Stimulated activated CD8-positive, alpha-beta memory T cell treated with anti-CD3 and anti-CD28 coated beads, Interleukin-4, amount 100 ng/mL, for 4 hours (primary cell): ENCODE data around the gene NBPF12.
"Not testable (repeated sequence)": the region's sequence is repeated elsewhere in the genome, so short reads cannot be mapped to it uniquely, and the experiment has no call there.

Experiments used
- DNase-seq, 2 donors: peaks; one replicate each; pipeline ENCODE4 v3.0.0-alpha.2; 2020; ENCODE audit warnings: low read depth in 2 of 2, low spot score in 1 of 2

Gene NBPF12, protein sequence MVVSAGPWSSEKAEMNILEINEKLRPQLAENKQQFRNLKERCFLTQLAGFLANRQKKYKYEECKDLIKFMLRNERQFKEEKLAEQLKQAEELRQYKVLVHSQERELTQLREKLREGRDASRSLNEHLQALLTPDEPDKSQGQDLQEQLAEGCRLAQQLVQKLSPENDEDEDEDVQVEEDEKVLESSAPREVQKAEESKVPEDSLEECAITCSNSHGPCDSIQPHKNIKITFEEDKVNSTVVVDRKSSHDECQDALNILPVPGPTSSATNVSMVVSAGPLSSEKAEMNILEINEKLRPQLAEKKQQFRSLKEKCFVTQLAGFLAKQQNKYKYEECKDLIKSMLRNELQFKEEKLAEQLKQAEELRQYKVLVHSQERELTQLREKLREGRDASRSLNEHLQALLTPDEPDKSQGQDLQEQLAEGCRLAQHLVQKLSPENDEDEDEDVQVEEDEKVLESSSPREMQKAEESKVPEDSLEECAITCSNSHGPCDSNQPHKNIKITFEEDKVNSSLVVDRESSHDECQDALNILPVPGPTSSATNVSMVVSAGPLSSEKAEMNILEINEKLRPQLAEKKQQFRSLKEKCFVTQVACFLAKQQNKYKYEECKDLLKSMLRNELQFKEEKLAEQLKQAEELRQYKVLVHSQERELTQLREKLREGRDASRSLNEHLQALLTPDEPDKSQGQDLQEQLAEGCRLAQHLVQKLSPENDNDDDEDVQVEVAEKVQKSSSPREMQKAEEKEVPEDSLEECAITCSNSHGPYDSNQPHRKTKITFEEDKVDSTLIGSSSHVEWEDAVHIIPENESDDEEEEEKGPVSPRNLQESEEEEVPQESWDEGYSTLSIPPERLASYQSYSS (N-terminal part only)

DNA sequence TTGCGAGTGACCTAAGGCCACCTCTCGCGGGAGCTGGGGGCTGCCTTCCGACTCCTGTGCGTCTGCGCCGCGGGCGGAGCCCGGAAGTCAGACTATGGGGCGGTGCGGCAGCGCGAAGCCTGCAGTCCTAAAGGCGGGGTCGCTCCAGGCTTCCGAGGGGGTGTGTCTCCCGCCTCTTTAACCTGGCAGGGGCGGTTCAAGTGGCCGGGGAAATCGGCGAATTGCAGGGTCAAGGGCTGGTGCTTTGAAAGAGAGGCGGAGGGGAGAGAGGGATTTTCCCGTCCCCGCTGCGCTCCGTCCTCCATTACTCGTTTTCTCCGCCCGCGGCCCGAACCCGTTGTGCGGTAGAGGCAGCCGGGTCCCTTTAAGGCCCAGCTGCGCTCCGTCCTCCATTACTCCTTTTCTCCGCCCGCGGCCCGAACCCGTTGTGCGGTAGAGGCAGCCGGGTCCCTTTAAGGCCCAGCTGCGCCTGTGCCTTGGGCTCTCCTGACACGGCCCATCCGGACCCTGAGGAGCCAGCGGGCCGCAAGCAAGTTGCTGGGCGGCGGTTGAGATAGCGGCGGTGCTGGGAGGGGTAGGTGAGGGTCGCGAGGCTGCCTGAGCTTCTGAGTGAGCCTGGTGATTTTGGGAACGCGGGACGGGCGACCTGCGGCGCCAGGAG, at the start of gene NBPF12:
NBPF12 (plus strand) TSS at position 83 of the 661 bp plus-strand sequence. CDS start 21,820 bp downstream, outside the sequence.
- peak; percentile 53 to 64 for DNase-seq

DNA sequence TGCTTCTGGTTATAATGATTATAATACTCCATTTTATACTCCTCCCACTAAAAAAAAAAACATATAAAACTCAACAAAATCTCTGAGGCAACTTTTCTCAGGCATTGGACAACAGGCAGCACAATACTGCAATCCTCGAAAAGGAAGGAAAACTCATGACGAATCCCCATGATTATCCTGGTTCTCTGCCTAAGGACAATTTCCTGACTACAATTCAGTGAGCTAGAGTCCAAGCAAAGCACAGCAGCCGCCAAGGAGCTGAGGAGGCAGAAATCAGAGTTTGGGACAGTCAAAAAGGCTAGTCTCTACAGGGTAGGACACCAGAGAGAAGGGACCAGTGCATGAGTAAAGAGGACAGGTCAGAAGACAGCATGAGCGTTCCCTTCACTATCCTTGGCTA, 46.8 kb upstream of the NBPF12 start:
- DNase-seq: not testable (repeated sequence)

DNA sequence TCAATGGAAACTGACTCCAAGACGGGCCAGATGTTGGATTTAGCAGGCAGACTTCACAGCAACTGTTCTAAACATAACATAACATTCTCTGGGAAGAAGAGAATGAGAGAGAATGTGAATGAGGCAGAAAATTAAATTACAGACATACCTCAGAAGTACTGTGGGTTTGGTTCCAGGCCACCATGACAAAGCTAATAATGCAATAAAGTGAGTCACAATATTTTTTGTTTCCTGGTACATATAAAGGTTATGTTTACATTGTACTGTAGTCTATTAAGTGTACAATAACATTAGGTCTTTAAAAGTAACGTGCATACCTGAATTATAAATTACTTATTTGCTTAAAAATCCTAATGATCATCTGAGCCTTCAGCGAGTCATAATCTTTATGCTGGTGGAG, 45.8 kb upstream of the NBPF12 start:
- not testable (repeated sequence) for DNase-seq

DNA sequence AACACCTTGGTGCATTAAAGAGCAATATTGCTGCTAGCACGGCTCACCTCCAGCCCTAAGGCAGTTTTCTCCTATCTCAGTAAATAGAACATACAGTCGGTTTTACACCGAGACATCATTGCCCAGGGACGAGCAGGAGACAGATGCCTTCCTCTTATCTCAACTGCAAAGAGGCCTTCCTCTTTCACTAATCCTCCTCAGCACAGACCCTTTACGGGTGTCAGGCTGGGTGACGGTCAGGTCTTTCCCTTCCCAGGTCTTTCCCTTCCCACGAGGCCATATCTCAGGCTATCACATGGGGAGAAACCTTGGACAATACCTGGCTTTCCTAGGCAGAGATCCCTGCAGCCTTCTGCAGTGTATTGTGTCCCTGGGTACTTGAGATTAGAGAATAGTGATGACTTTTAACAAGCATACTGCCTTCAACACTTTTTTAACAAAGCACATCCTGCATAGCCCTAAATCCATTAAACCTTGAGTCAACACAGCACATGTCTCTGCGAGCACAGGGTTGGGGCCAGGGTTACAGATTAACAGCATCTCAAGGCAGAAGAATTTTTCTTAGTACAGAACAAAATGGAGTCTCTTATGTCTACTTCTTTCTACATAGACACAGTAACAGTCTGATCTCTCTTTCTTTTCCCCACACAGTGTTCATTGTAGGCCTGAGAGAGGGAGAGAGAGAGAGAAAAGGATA, 30.4 kb upstream of the NBPF12 start:
- not testable (repeated sequence) for DNase-seq

DNA sequence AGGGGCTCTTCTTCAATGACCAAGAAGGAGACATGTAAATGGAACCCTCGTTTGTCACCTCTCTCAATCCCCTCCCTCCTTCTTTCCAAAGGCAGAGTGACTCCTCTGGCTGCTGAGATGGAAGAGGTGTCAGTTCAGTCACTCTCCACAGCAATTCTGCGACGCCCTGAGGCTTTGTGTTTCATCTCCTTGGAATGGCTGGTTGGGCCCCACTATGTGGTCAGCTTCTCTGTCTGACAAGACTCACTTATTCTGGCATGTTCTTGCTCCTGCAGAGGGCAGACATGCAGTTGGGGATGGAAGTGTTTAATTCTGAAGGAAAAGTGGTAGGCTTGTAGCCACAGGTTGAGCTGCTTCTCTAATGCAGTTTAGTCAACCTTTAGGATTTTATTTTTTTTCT, 25.1 kb upstream of the NBPF12 start:
- not testable (repeated sequence) for DNase-seq

DNA sequence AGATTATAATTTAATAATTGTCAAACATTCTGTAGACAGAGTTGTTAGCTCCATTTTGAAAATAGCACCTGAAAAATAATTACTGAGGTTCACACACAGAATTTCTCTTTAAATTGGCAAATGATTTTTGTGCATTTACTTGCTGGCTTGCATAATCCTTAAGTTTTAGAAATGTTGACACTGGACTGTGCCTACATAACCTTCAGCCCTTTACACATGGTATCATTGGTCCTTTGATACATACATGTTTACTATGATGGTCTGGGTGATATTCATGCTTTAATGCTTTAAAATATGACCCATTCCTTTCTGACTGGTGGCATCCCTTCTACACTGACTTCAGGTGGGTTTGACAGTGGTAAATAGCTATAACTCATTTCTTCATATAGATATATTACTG, 17.3 kb upstream of the NBPF12 start:
- DNase-seq: not testable (repeated sequence)

DNA sequence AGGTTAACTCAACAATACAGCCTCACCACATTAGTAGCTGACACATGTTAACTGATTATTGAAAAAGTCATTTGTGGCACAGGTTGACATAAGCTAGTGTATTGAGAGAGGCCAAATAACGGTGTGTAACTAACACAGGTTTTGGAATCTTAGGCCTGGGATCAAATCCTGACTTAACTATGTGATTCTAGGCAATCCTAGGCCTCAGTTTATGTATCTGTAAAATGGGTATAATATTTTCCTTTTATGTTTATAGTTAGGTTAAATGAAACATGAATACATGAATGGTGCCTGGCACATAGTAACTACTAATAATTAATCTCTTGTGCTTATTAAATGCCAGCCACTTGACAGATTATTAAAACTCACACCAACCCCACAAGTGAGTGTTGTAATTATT, 15.5 kb upstream of the NBPF12 start:
- not testable (repeated sequence) for DNase-seq

DNA sequence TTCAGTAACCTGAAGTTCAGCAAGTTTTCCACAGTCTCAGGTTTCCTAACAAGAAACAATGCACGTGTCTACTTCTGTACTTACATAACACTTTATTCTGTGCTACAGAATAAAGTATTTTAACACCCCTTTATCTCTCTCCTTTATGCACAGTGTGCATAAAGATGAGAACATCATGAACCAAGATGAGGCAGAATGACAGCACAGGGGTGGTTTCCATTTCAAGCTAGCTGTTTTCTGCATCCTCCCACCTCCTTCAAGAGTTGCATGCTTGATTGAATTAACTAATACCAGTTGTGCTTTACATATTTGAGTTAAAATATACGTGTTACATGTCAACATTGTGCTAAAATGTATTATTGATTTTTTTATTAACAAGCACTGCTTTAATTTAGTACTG, 14.0 kb upstream of the NBPF12 start:
- DNase-seq: not testable (repeated sequence)

DNA sequence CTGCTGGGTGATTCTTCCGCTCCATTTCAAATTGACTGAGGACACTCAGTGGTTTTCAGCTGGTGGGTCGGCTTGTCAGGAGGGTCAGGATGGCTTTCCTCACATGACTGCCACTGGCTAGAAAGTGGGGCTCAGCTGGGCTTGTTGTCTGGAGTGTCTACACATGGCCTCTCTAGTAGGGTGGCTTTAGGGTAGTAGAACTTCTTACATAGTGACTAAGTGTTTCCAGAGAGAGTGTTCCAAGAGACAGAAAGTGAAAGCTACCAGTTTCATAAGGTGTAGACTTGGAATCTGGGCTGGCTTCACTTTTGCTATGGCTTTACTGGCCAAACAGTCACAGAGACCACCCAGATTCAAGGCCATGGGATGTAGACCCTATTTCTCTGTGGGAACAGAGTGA, 11.7 kb upstream of the NBPF12 start:
- not testable (repeated sequence) for DNase-seq

DNA sequence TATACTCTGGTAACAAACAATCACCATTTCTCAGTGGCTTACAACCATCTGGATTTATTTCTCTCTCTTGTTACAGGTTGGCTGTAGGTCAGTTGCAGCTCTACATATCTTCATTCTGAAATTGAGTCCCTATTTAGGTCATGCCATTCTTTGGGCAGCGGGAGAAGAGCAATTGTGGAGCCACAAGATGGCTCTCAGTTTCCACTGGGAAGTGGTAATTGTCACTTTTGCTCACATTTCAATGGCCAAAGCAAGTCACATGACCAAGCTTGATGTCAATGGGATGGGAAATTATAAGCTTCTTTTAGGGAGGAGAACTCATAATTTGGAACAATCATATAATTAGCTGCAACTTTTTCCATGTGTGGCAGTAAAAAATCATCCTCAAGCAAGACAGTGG, 7.9 kb upstream of the NBPF12 start:
- DNase-seq: not testable (repeated sequence)

DNA sequence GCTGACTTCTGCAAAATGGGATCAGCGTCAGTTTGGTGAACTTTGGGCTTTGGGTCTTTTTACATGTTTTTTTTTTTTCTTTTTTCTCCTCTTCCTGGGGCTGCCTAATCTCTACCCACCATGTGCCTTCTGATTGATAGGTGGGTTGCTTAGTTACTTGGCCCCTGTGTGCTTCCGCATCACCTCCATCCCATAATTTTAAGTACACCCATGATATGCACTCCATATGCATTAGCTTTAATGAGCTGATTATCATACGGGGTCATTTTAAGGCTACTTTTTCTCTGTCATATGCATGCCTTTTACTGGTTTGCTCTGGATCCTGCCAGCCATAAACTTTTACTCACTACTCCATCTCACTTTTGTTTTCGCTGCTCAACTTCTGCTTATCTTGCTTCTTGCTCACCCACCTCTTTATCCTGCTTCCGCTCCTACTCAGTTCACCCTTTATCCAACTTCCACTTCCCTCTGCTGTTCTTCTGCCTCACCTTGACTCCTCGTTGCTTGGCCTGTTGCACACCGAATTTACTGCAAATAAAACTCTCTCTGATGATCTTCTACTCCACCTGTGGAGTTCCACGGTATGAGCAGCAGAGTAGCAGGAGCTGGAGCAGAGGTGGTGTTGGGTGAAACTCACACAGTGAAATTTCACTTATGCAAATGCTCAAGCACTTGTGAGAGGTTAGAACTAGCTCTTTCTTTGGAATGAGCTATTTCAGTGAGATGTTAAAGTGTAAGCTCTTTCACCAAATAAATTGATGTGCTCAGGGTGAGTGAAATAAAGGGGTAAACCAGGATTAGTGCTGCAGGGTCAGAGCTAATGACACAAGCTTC, 3.5 kb upstream of the NBPF12 start:
- DNase-seq: not testable (repeated sequence)

DNA sequence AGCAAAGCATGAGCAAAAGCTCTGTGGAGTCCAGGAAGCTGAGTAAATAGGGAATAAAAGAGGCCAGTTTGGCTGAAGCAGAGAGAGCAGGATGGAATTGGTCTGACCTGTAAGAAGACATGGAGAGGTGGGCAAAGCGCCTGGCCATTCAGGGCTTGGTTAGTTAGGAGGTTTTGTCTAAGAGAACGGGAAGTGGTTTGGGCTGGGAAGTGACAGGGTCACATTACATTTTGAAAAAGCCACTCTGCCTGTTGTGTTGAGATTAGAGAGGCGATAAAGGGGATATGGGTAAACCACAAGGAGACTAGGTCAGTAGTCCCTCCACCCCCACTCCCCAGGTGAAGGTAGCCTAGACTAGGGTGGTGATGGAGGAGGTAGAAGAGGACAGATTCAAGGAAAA, 662 bp upstream of the NBPF12 start:
- not testable (repeated sequence) for DNase-seq

DNA sequence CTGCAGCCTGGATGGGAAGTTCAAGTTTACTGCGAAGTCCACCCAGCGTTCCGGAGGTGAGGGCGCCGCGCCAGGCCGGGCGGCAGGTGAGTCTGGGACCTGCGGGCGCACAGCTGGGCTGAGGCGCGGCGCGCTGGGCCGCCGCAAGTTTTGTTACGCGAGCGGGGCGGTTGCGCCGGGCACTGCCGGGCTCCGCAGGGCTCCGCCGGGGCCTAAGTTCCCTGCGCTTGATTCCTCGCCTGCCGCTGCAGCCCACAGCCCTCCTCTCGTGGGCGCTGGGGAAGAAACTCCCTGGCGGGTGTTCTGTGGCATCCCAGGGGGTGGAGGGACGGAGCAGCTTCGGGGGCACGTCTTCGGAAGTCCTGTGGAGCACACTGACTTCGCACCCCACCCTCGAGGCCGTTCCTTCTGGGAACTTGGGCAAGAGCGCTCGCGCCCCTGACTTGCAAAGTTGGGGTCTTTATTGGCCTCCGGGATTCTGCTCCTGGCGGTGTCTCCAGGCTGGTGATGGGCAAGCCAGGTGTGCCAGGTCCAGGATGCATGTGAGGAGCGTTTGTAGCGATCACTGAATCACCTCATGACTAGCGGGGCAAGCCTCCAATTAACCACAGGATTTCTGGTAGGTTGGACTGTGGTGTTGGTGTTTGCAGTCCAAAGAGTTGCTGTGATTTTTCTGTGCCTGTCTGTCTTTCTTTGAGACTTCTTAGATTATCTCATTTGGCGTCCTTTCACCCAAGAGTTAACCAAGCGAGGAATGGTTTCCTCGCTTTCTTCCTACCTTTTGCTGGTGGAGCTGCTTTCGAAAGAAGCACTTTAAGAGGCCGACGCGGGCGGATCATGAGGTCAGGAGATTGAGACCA, 1.0 kb downstream of the NBPF12 start:
- not testable (repeated sequence) for DNase-seq

DNA sequence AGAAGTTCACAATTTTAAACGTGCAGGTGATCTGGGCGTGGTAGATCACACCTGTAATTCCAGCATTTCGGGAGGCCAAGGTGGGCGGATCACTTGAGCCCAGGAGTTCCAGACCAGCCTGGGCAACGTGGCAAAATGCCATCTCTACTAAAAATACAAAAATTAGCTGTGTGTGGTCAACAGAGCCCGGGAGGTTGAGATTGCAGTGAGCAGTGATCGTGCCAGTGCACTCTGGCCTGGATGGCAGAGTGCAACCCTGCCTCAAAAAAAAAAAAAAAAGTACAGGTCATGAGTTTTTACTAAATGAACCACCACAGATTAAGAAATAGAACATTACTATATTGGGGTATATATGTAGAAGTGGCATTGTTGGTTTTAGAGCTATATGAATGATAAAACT, 2.2 kb downstream of the NBPF12 start:
- not testable (repeated sequence) for DNase-seq

DNA sequence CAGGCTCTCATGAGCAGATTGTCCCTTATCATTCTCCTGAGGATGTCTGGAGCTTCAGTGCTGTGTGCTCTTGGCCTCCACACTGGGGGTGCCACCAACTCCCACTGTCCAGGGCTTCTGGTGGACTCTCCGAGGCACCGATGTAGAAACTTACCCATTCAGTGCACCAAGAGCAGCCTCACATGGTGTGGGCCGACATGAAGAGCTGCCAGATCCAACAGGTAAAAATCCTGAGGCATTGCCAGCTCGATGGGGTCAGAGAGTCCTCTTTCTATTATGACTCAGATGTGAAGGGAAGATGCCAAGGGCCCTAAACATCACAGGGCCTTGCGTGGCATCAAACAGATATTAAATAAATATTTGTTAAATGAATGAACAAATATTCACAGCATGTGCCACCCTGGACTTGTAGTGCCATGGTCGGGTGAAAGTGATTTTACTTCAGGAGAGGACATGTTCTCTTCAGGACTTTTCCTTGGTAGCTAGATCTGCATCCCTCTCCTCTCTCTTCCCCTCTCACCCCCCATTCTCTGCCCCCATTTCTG, 5.3 kb downstream of the NBPF12 start:
- DNase-seq: not testable (repeated sequence)

DNA sequence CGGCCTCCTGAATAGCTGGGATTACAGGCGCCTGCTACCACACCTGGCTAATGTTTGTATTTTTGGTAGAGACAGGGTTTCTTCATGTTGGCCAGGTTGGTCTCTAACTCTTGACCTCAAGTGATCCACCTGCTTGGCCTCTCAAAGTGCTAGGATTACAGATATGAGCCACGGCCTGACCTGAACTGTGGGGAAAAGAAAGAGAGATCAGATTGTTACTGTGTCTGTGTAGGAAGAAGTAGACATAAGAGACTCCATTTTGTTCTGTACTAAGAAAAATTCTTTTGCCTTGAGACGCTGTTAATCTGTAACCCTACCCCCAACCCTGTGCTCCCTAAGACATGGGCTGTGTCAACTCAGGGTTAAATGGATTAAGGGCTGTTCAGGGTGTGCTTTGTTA, 10.0 kb downstream of the NBPF12 start:
- not testable (repeated sequence) for DNase-seq

DNA sequence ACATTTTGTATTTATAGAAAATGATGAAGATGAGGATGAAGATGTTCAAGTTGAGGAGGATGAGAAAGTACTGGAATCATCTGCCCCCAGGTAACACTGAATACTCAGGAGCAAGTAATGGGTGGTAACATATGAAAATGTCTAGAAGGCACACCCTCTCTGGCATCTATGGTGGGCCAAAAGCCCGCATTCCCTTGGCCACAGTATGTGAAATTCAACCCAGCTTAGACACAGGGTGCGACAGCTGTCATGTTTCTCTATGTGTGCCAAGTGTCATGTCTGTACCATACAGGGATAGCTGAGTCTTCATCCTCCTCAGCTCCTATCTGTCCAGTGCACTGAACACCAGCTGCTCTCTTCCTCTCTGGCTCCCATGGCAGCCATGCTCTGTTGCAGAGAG, 26.2 kb downstream of the NBPF12 start:
- DNase-seq: not testable (repeated sequence)

DNA sequence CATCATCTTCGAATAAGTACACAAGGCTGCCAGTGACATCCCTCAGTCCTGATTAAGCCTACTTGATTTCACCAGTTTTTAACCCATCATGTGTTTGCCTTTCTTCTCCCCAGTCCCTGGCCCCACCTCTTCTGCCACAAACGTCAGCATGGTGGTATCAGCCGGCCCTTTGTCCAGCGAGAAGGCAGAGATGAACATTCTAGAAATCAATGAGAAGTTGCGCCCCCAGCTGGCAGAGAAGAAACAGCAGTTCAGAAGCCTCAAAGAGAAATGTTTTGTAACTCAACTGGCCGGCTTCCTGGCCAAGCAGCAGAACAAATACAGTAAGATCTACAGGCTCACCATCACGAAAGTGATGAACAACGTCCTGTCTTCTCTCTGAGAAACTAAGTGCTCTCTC, 28.2 kb downstream of the NBPF12 start:
- DNase-seq: not testable (repeated sequence)

DNA sequence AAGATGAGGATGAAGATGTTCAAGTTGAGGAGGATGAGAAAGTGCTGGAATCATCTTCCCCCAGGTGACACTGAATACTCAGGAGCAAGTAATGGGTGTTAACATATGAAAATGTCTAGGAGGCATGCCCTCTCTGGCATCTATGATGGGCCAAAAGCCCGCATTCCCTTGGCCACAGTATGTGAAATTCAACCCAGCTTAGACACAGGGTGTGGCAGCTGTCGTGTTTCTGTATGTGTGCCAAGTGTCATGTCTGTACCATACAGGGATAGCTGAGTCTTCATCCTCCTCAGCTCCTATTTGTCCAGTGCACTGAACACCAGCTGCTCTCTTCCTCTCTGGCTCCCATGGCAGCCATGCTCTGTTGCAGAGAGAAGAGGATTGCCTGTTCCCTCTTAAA, 32.5 kb downstream of the NBPF12 start:
- not testable (repeated sequence) for DNase-seq
